Testis (tissue), 2 donors: ENCODE data around the gene WDR46.

Experiments
- POLR2A ChIP-seq: fragments of 450-650 bp; IDR thresholded peaks from one replicate; pipeline ENCODE4 v1.6.1; 2017; ENCODE audit warnings: antibody characterized with exemption, mild to moderate bottlenecking, moderate library complexity
- TF ChIP-seq, protein P1 (sequence below), 3 experiments: fragments of 450-650 bp in 2 of 3; fragments of 200-600 bp in 1 of 3; sonication (generic) in 1 of 3; IDR thresholded peaks; one replicate each; pipeline ENCODE4 v1.5.1; 2016 to 2019; ENCODE audit warnings: antibody characterized with exemption in 3 of 3, mild to moderate bottlenecking in 2 of 3, moderate library complexity in 1 of 3

- peak; percentile 53 for TF ChIP-seq POLR2A
- TF ChIP-seq, protein P1, sequence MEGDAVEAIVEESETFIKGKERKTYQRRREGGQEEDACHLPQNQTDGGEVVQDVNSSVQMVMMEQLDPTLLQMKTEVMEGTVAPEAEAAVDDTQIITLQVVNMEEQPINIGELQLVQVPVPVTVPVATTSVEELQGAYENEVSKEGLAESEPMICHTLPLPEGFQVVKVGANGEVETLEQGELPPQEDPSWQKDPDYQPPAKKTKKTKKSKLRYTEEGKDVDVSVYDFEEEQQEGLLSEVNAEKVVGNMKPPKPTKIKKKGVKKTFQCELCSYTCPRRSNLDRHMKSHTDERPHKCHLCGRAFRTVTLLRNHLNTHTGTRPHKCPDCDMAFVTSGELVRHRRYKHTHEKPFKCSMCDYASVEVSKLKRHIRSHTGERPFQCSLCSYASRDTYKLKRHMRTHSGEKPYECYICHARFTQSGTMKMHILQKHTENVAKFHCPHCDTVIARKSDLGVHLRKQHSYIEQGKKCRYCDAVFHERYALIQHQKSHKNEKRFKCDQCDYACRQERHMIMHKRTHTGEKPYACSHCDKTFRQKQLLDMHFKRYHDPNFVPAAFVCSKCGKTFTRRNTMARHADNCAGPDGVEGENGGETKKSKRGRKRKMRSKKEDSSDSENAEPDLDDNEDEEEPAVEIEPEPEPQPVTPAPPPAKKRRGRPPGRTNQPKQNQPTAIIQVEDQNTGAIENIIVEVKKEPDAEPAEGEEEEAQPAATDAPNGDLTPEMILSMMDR (IDR thresholded peaks at IDR 0.05): peak; percentile 33 to 68 (median 56)
Observed at GRCh38 chr6:33299237-33299944, 10.4 kb upstream of the WDR46 start.
